HS-27A (cell line): ENCODE measurements around the gene F5.

Experiments
- DNase-seq: peaks from one replicate; pipeline ENCODE4 v3.0.0-alpha.2; 2012; ENCODE audit warnings: low read depth, missing footprints

Gene F5

DNA sequence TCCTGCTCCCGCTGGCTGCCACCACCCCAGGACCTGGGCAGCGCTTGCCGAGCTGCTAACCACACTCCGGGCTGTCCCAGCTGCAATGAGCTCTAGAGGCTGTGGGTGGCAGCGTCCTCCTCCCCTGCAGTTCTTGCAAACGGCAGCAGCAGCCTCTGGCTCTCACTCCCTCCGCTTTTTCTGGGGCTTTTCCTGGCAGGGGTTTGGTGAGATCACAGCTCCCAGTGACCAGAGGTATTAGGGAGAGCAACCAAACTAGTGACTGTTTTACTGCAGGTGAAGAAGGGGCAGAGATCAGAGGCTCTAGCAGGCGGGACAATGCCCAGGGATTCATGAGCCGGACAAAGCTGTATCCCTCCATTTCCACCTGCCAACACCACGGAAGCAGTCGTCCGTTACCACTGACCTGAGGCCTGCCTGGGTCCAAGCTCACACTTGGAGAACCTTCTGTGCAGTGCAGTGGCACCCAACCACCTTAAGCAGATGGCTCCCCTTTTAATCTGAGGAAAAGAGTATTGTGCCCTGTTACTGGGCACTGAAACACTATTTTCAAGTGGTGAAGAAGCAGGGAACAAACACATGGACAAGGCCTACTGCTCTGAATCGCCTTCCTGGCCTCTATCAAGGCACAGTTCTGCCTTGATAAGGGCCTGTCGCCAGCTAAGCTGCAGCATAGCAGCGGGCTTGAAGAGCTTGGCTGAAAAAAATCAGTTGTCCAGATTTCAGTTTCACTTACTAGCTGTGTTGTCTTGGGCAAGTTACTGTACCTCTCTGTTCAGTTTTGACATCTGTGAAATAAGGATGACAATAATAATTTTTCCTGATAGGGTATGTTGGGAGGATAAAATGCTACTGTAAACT, at the start of gene F5:
Gene F5, minus strand, starts transcription at position 87 of the 861 bp plus-strand sequence. CDS start 95 bp downstream, outside the sequence.
- no peak for DNase-seq

DNA sequence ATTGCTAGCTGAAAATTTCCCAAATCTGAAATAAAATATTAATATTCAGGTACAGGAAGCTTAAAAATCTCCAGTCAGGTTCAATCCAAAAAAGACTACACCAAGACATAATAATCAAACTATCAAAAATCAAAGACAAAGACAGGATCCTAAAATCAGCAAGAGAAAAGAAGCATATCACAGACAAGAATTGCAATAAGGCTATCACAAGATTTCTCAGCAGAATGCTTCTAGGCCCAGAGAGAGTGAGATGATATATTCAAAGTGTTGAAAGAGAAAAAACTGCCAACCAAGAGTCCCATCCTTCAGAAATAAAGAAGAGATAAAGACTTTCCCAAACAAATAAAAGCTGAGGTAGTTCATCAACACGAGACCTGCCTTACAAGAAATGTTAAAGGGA, 48.6 kb upstream of the F5 start:
- DNase-seq, result no peak

DNA sequence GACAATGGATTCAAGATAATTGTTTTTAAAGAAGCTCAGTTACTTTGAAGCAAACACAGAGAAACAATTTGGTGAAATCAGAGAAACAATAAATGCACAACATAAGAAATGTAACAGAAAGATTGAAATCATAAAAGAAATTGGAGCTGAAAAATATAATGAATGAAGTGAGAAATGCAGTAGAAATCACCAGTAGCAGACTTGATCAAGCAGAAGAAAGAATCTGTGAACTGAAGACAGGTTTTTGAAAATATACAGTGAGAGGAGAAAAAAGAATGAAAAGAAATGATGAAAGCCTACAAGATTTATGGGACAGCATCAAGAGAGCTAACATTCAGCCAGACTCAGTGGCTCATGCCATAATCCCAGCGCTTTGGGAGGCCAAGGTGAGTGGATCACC, 47.9 kb upstream of the F5 start:
- no peak for DNase-seq

DNA sequence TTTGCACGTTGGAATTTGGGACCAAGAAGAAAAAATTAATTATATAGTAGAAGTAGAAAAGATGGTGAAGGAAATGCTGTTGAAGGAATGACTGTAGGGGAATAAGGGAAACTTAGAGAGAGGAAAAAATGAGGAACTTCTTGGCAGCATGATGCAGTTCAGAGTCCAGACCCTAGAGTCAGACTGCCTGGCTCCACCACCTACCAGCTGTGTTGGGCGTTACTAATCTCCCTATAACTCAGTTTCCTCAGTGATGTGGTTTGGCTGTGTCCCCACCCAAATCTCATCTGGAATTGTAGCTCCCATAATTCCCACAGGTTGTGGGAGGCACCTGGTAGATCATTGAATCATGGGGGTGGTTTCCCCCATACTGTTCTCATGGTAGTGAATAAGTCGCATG, 45.0 kb upstream of the F5 start:
- no peak for DNase-seq

DNA sequence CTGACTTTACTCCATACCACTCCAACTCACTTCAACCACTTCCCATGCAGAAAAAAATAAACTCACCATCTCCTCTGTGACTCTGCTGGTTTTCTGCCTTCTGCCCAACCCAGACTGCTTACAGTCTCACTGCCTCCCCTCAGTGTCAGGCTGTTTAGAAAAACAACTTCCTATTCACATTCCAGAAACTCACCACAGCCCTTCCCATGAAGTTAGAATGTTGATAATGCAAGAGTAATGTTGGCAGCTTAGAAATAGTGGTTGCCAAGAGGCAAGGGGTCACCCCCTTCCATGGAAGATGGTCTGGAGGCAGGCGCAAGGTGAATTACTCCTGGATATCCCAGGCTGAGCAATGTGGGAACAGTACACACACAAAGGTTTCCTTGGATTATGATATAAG, 43.7 kb upstream of the F5 start, which contains the start of gene SELP:
Gene SELP, minus strand, starts transcription at position 119 of the 400 bp plus-strand sequence. Its CDS starts 50 bp downstream, at position 69.
- DNase-seq, result no peak

DNA sequence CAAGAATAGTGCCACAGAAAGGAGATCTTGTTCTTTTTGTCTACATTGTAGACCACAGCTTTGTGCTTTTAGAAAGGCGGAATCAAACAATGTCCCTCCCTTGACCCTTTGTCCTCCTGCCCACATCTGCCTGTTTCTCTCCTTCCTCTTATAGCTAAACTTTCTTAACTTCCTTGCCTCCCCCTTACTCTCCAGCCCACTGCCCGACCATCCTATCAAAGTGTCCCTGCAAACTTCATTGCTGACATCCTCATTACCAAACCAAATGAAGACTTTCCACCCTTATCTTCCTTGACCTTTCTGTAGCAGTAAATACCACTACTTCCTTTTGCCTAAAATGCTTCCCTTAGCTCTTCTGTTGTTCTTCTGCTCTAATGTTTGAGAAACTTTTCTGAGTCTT, 38.6 kb upstream of the F5 start:
- no peak for DNase-seq

DNA sequence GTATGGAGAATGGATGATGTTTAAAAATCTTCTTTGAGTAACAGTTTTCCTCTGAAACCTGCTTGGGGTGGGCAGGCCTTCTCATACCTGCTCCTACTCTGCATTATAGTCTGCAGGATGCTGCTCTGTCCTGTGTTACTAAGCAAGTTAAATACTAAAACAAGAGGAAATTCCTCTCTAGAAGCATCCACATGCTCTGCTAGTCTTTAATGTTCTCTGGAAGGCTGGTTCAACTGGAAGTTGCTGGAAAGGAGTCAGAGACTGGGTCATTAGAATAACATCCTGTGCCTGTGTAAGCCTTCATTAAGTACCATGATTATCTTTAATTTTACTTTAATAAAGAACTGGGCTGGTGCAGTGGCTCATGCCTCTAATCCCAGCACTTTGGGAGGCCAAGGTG, 37.8 kb upstream of the F5 start:
- no peak for DNase-seq

DNA sequence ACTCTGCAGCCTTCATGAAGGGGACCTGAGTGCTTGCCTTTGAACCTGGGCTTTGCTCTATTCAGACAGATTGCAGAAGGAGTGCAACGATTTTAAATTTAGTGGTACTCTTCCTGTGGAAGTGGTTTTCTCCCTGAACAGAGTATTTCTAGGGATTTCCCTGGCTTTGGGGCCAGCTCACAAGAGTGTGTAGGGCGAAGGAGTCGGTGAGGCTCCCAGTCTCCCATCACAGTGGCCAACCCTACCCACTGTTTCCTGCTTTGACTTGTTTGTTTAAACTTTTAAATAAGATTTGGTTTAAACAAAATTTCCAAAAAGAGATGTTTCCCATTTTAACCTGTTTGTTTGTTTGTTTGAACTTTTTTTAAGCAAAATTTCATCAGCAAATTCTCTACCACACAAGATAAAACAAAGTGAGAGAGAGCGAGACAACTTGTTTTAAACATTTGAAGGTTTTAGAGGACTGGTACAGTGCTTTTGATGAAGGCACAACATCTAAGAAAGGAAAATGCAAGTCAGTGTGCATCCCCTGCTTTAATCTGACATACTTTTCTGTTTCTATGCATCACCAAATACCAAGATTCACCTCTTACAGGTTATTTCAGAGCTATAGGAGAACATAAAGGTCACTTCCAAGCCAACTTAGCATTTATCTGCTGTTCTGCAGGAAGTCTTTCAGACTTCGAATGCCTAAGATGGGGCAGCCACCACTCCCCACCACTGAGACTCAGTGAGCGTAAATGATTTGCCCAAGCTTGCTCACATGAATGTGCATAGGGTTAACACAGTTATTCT, 37.0 kb upstream of the F5 start:
- no peak for DNase-seq

DNA sequence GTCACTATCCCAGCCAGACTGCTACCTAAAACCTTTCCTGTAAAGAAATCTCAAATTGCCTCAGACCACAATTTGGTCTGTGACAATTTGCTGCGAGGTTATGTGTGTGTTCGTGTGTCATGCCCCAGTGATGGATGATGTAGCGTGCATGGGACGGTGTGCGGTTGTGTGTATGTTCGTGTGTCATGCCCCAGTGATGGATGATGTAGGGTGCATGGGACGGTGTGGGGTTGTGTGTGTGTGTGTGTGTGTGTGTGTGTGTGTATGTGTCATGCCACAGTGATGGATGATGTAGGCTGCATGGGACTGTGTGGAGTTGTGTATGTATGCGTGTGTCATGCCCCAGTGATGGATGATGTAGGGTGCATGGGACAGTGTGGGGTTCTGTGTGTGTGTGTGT, 34.3 kb upstream of the F5 start:
- DNase-seq, result no peak

DNA sequence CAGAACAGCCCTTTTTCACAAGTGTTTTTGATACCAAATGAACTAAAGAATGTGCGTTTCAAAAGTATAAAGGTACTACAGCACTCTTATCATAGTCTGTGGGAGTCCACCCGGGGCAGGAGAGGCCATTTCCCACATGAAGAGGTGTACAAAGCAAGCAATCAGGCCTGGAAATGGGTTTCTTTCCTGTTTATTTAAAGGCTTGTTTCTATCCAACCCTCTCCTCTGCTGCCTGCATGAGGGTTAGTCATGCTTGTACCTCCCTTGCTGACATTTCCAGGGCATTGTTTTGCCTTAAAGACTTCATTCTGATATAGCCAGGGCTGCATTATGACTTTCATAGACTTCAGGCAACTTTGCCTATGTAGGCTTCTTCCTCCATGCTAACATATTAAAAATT, 32.1 kb upstream of the F5 start:
- no peak for DNase-seq

DNA sequence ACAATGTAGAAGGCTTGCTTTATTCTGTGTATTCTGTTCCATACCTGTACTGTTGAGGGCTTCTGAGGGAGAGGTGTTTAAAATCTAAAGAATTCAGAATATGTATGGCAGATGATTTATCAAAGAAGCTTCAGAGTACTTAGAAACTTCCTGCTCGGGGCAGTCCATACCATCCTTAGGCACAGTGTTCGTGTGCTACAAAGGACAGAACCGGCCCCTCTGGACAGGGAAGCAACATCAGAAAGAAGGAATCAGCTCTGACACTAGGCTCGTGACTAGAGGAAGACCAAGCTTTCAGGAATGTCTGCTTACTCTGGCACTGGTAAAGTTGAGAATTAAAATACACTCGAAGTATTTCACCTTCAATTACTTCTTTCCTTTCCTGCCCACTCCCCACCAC, 29.5 kb upstream of the F5 start:
- DNase-seq, result no peak

DNA sequence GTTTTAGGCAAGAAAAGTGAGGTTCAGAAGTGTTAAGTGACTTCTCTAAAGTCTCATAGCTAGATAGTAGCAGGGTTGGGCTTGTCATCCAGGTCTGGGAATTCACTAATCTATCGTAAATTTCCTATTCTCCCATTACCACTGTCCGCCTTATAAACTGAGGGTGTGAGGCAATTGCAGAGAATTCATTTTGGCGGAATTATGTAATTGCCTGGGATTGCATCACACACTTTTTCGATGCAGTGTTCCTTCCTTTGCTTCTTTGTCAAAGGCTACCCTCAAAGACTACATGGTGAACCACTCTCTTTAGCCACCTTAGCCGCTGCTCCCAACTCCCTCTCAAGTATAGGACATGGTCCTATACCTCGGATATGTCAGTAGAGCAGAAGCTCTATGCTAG, 24.6 kb upstream of the F5 start:
- DNase-seq, result no peak

DNA sequence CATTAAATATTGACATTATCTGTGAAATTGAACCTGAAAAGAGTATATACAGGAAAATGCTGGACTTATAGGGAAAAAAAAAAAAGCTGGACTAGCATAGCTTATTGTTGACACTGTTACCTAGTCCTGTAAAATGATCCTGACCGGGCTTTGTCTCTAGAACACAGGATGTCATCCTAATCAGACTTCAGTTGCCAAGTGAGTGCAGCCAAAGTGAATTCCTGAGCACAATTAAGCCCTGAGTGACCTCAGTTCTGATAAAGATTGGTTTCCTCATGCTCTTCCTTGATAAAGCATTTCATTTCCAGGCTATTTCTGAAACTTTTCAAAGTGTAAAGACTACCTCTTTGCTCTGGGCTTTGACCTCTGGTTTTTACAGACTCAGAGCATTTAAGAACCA, 23.8 kb upstream of the F5 start:
- no peak for DNase-seq

DNA sequence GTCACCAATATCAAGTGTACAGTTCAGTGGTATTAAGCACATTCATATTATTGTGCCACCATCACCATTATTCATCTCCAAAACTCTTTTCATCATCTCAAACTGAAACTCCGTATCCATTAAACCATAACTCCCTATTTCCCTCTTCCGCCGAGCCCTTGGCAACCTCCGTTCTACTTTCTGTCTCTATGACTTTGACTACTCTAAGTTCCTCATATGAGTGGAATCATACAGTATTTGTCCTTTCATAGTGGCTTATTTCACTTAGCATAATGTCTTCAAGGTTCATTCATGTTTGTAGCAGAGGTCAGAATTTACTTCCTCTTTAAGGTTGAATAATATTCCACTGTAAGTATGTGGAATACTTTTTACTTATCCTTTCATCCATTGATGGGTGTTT, 21.9 kb upstream of the F5 start:
- no peak for DNase-seq

DNA sequence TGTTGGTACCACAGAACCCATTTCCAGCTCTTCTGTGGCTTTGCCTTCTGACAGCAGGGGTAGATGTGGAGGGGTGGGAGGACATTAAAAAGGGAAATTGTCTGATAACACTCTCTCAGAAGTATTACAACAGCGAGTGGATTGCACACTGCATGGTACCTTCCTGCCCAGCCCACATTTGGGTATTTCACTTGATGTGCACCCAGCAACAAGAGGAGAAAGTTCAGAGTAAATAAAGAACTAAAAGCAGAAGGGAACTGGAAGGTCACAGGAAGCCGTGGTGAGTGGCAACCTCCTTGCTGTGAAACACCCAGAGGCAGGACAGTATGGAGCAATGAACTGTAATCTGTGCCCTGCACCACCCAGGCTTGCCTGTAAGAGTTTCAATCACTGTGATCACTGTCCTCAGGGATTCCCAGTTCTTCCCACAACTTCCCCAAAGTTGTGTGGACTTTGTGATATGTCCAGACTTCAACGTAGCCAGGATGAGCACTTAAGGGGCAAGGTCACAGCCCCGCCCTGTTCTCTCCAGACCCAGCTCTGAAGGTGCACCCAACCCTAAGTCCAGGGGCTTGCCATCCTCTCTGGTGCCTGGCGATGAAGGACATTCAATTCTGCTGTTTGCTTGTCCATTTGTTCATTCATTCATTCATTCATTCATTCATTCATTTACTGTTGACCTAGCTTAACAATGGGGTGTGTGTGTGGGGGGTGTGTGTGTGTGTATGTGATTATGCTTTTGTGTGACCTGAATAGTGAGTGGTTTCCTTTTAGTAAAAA, 18.7 kb upstream of the F5 start:
- DNase-seq, result no peak

DNA sequence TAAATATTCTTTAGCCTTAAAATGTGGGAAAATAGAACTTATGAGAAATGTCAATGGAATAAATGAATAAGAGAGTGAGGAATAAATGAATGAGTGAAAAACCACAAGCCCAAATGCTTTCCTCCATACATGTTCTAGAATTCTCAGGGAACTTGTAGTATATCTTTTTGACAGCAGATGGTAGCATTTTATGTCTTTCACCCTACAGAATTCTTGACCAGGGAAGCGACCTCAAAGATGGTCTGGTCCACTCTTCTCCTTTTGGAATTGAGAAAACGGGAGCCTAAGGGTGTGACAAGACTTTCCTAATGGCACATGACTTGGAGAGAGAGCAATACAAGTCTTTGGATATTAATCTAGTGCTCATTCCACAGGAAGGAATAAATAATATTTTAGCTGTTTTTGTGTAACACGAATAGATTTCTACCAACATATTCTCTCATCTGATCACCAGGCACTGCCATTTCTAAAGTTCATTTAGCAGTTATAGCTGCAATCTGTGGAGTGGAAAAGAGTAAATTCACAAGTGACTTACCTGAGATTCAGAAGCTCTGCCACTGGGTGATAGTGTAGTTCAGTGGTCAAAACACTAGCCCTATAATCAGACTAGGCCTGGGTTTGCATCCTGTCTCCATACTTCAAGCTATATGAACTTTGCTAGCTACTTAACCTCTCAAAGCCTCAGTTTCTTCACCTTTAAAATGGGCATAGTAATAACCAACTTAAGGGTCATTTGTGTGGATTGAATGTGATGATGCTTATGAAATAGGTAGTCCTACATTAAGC, 15.0 kb upstream of the F5 start:
- DNase-seq, result no peak

DNA sequence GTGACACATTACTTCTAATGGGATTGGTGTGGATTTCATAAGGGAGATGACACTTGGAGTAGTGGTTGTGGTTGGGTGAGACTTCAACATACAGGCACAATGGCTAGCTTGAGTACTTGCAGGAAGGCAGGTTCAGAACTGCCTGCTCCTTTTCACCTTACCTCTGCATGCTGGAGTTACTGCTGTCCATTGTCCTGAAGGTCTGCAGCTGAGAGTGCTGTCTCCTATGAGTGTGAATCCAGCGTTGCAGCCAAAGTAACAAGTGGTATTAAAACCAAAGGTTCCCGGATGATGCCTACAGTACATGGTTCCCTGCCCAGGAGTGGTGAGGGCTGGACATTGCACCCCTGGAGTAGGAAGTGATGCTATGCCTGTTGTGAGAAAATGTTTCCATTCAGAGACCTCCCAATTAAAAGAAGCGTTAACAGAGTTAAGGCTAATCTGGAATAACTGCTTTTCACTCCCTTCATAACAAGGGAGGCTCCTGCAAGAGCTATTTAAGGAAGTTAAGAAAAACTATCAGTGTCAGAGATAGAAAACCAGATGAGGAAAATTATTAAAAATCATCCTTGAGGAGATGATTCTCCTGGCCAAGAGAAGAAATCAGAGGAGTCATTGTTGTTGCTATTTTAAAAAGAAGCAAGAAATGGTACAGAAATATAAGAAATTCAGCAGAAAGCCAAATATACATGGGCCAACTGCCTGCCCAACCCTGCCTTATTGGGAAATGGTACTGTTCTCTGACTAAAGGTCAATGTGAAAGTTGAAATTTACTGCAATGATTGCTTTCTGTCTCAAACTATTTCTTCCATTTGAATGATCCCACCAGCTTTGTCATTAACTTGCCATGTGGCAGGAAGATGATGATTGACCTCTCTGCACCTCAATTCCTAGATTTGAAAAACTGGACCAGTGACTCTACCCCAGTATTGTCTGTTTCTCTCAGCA, 9.8 kb upstream of the F5 start:
- no peak for DNase-seq

DNA sequence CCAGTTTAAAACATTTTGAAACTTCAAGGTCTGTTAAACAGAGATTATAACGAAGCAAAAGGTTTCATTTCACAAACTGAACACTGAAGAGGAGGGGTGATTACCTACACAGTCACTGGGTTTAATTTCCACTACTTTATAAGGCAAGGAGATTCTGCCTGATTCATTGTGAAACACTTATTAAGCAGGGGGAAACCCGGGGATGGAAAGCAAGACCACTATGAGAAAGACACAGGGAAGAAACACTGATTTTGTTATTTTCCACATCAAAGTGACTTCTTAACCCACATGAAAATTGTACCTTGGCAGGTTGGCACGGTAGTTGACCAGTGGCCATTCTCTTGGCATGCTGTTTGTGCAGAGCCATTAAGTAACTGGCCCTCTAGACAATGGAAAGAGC, 8.1 kb upstream of the F5 start:
- DNase-seq, result no peak

DNA sequence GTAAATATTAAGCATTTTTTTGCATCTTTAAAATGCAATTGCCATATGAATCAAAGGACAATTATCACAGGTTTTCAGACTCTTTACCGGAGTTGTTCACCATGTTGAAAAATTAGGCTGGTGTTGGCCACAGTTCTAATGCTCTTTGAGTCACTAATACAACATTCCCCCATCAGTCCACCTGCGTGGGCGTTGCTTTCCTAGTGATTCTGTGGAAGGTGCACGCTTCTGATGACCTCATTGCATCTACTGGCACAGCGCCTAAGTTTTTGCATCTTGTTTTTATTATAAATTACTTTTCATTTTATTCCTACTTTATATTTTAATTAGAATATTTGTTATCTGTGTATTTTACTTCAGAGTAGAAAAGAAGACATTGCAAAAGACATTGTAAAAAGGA, 4.7 kb upstream of the F5 start:
- no peak for DNase-seq

DNA sequence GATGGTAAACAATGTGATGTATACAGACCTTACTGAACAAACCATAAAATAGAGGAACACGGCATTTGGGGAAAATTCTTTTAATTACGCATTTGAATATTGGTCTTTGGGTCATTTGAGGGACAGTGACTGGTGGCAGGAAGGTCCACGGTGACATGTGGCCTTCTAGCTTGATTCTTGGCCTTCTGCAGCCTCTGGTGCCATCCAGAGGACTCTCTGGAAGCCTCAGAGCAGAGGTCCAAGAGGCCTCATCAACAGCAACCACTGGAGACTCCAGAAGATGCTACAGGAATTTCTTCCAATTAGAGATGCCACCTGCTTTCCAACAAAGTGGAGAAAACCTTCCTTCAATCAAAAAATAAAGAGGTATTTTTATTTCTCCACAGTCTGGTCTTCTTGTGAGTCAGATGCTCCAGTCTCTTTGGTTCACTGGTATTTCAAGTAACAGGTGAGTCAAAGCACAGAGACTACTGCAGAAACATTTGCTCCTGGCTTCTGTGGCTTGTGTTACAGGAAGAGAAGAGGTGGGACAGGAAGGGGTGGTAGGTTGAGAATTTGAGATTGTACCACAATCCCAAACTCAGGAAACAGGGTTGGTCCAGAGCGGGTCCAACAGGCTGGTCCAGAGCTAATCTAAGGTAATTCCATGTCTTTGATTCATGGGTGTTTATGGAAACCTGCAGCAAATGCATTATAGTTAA, 2.7 kb upstream of the F5 start:
- DNase-seq, result no peak
